Measurements from ENCODE around the gene EFCC1.
"Not testable (repeated sequence)": the region's sequence is repeated elsewhere in the genome, so short reads cannot be mapped to it uniquely, and the experiment has no call there.

Gene EFCC1

DNA sequence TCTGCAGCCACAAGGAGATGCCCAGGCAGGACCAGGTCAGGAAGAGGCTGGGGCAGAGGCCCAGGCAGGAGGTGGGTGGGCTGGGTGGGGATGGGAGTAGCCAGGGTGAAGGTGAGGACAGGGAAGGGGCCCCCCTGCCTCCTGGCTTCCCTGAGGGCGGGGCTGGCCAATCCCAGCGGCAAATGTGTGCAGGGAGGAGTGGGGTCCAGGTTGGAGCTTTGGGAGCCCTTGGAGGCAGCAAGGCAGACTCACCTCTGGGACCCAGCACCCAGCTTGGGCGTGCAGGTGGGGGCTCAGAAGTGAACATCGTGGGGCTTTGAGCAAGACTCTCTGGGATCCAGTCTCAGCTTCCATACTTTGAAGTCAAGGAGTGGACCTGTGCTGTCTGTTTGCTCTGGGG, 84.7 kb downstream of the EFCC1 start:
- DNase-seq, result no peak

GRCh38 chr3:129087138-129087702, 86.1 kb downstream of the EFCC1 start:
- no peak for DNase-seq

- DNase-seq, result peak; percentile 26 to 33
These were observed 86.8 kb downstream of the EFCC1 start for GRCh38 chr3:129087904-129088303.

DNA sequence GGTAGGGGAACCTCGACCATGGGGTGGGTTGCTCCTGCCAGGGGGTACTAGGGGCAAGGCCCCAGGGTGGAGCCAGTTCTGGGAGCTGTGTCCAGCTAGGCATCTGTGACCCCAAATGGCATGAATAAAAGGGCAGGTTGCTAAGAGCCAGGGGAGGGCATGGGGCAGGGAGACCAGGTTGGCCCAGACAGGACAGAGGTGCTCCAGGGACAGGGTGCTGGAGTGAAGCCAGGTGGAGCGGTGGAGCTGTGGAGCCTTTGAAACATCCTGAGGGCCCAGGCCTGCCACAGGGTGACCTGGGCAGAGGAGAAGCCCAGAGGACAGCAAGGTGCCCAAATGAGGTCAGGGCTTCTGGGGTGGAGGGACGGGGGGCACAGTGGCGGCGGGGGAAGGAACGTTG, 87.2 kb downstream of the EFCC1 start:
- DNase-seq, result not testable (repeated sequence)
